LHCN-M2 (cell line): Measurements from ENCODE around the gene UCHL3. TPM values are rescaled to one million over a fixed set of nuclear protein-coding genes. Genes with fewer than 3 reads are reported as not detected.
A peak's percentile ranks its signal among the peaks of the same experiment; 100 is the strongest.

ENCODE experiments used
- DNase-seq: peaks from one replicate; pipeline ENCODE4 v3.0.0-alpha.2; 2012; ENCODE audit warnings: low read depth
- total RNA-seq: library from RNA; depleted of rRNA; stranded (reverse); fragments of >200 nt; gene quantifications from 2 replicates; pipeline ENCODE4 v1.2.3, GENCODE V29; 2014

Gene UCHL3
- total RNA-seq, 1 experiment from 2014 or later: 53.8 TPM

DNA sequence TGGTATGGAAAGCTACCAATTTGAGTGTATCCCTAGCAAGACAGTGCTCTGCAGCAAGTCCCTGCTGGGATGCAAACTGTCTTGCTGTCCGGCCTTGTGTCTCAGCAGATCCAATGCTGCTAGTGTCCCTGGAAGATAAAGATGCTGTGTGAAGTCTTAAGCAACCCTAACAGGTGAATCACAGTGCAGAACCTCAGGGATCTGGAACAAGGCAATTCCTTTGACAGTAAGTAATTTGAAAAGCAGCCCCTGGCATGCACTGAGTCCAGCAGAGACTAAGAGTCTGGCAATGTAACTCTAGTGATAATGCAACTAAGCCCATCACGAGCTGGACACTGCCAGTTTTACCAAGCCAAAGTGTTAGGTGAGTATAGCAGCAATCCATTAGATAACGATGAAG lies 1.7 kb upstream of the UCHL3 start:
- DNase-seq: no peak

DNA sequence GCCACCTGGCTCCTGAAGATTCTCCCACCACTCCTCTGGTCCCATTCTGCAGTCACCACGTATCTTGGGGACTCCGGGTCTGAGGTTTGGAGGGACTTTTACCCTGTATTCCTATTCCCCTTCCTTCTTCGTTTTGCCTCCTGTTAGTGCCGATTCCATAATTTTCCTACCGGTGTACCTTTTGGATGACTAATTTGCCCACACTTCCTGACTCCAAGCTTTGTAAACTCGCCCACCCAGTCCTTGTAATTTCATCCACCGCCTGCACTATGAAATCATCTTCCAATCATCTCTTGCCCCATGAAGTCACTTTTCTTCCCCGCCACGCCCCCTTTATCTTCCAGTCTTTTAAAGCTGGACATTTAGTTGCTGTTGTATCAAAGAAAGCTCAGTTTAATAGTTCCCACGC lies 572 bp downstream of the UCHL3 start:
- DNase-seq: peak; percentile 71

DNA sequence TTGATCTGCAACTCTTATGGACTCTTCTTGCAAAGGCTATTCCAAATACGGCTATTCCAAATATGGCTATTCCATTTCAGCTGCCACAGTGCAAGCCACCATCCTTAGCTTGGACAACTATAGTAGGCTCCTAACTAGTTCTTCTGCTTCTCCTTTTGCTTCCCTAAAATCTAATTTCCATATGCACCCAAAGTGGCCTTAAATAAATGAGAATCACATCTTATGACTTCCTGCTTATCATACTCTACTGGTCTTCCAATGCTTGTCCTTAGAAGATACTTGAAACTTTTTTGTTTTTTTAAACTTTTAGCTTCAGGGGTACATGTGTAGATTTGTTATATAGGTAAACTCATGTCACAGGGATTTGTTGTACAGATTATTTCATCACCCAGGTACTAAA lies 4.9 kb downstream of the UCHL3 start:
- DNase-seq: no peak

DNA sequence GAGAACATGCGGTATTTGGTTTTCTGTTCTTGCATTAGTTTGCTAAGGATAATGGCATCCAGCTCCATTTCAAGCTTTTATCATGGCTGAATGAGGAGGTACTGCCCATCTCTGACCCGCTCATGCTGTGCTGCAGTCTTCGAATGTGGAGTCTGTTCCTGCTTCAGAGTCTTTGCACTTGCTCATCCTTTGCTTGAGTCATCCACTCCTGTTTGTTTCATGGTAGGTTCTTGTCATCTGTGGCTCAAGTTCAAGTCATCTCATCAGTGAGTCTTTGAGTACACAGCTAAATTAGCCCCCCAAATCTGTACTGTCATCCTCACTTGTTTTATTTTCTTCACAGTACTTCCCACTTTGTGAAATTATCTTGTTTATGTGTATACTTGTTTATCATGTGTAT lies 5.4 kb downstream of the UCHL3 start:
- no peak for DNase-seq

DNA sequence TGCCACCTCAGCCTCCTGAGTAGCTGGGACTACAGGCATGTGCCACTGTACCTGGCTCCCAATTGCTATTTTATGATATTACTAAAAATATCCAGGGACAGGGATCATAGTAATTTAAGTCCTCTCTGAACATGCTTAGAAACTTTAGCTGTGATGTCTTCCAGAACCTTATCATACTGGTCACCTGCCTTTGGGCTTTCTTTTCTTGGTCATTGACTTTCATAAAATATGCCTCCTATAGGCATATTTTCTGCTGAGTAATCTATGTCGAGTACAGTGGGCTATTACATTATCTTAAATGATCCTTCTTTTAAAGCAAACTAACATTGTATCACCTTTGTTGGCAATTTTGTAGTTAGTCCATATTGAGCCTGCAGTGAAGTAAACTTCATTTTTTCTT lies 6.2 kb downstream of the UCHL3 start:
- DNase-seq: no peak

DNA sequence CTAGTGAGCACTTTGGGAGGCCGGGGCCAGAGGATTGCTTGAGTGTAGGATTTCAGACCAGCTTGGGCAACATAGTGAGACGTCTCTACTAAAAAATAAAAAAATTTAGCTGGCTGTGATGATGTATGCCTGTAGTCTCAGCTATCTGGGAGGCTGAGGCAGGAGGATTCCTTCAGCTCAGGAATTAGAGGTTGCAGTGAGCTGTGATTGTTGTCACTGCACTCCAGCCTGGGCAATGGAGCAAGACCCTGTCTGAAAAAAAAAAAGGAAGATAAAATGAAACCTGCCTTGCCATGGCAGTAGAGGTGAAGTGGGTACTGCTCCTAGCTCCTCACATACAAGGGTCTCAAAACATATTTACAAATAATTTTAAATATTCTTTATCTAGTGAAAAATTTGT lies 7.4 kb downstream of the UCHL3 start:
- no peak for DNase-seq

DNA sequence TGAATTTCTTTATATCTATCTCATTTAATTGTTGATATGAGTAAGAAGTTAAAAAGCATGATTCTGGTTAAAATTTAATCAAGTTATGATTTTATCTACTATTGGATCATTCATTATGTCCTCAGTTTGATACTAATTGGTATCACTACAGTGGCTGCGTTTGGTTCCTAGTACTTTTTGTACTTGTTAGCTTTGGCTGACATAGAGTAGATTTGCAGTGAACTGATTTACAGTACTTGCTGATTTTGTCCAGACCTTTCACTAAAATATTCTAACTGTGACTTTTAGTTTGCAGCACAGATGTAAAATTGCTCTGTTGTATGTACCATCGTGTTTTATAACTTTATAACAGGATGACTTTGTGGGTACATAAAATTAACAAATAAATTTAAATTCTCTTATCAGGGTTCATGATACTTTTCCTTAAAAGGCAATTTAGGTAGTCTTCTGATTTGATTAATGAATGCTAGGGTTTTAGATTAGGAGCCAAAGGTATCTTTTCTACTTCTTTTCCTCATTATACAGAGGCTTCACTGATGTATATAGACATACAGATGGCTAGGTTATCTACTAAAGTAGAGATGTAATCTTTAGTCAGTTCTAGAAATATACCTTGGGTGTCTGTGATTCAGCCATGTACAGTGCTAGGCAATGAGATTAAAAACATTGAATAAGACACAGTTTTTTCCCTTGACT lies 8.7 kb downstream of the UCHL3 start:
- DNase-seq: no peak

DNA sequence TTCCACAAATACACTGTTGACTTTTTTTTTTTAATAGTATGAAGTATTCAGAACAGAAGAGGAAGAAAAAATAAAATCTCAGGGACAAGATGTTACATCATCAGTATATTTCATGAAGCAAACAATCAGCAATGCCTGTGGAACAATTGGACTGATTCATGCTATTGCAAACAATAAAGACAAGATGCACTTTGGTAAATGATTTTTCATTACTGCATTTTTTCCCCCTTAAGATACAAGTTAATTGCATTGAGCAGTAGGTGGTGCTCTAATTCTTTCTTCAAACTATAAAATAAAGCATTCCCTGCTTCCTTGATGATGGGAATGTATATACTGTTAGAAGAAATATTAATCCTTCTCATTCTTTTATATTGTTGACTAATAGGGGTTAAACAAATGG lies 17.1 kb downstream of the UCHL3 start:
- DNase-seq: peak; percentile 53

DNA sequence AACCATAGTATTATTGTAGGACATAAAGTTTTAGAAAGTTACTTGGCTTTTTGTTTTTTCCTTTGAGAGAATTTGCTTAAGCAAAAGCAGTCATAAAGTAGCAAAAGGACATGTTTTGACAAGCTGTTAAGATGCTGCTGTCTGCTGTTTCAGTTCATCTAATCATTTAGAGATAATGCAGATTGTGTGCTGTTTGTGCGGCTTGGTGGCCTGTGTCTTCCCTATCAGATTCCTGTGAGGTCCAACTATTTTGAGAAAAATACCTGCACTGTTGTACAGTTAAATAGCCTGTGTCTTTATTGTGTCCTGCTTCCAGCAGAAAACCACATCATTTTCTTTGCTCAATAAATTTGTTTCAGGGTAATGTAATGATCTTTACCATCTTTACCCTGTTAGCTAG lies 20.0 kb downstream of the UCHL3 start:
- no peak for DNase-seq

DNA sequence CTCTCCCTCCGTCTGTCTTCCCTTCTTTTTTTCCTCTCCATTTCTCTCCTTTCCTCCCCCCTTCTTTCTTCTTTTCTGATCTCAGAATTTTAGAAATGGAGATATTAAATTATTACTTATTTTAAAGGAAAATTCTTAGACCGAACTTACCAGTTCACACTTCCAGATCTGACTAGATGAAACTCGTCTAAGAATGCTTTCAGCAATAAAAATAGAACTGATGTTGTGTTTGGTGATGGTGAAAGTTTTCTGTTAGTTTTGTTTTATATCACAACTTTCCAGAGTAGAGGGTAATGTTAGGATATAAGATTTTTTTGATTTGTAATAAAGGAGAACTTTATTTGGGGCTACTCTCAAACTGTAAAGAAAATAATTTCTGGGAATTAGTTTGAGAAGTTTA lies 29.9 kb downstream of the UCHL3 start:
- DNase-seq: no peak

DNA sequence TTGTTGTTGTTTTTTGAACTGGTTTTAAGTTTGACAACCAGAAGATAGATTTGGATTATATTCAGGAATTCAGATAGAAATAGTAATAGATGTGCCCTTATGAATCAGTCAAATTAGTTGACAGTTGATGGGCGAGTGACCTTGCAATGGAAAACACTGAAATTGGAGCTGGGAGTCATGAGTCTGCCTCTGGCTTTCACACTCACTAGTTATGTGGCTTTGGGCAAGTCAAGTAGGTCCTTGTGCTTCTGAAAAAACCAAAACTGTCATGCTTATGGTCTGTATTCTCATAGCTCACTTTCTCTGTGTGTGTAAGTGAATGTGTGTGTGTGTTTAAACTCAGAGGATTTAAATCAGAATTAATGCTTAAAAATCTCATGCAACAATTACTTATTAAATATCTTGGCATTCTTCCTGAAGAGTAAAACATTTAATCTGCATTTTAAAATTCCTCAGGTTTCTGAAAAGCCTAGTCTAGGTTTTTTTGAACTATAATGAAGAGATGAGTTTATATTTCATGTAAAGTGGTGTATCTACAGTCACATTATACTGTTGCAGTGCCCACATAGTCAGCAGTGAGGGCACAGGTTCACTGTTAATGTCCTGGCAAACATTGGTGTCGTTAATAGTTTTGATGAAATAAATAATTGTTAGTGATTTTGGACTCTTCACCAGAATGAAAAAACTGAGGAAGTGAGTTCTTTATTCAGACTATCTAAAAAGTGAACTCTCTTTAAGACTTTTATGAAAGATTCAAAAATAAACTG lies 32.5 kb downstream of the UCHL3 start:
- DNase-seq: no peak

DNA sequence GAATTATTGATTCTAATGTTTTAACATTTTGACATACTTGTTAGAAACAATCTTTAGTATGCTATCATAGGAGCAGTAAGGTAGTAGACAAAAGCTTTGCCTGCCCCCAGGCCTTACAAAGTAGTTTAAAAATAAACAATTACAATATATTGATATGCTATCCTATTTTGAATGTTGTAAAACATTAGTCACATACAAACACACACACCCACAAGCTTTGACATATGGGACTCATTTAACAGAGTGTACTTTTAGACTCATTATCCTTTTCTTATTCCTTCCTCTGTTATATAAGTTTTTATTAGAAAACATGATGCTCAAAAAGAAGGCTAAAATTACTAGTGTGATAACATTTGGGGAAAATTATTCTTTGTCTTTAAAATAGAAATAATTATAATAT lies 33.5 kb downstream of the UCHL3 start:
- DNase-seq: no peak

DNA sequence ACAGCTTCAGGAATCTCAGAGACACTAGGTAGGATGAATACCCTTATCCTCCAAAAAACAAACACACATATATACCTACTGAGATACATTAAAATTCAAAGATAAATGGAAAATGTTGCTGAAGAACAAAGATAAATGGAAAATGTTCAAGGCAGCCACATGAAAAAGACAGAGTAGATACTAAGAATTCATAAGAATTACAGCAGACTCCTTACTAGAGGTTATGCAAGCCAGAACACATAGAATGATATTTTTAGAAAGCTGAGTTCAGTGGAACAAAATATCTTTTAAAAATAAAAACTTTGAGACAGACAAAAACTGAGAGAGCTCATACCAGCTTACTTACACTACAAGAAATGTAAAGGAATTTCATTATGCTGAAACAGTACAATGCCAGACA lies 35.6 kb downstream of the UCHL3 start:
- no peak for DNase-seq

DNA sequence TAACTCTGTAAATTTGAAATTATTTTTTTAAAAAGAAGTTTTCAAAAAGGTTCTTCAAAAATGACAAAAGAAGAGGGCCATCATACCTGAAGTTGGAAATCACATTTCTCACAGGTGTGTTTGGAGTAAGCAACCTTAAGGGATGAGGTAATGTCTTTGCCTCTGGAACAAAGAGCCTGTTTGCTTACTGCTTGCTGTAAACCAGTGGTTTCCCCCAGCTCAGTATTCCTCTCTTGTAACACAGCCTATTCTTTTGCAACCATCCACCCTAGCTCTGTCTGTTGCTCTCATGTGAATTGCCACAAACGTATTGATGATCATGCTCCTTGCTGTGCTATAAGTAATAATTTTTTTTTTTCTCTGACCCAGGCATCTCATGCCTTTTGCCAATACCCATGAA lies 38.1 kb downstream of the UCHL3 start:
- DNase-seq: no peak

DNA sequence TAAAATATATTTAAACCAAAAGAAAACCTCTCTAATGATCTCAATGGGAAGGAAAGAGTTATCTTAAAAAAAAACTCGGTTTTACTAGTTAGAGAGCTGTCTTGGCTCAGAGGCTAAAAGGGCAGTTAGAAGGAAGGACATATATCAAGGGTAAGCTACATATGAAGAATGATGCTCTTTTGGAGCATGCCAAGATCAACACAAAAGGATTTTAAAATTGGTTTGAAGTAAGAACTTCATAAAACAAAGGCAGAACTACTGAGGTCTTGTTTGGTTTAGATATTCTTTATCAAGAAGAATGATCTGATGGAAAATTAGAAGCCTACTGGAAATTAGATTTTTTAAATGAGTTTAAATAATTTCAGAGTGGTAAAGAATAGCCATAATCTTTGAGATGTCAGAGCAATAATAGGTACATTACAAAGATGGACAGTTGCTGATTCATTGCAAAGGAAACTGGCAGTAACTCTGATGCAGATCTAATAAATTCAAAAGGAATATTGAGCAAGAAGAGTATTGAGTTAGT lies 47.1 kb downstream of the UCHL3 start:
- DNase-seq: no peak

DNA sequence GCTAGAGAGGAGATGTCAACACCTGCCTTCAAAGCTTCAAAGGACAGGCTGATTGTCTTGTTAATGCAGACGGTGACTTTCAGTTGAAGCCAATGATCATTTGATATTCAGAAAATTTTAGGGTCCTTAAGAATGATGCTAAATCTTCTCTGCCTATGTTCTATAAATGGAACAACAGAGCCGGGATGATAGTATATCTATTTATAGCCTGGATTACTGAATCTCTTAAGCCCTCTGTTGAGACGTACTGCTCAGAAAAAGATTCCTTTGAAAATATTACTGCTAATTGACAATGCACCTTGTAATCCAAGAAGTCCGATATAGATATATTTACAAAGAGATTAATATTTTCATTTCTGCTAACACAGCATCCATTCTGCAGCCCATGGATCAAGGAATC lies 50.8 kb downstream of the UCHL3 start:
- DNase-seq: no peak

DNA sequence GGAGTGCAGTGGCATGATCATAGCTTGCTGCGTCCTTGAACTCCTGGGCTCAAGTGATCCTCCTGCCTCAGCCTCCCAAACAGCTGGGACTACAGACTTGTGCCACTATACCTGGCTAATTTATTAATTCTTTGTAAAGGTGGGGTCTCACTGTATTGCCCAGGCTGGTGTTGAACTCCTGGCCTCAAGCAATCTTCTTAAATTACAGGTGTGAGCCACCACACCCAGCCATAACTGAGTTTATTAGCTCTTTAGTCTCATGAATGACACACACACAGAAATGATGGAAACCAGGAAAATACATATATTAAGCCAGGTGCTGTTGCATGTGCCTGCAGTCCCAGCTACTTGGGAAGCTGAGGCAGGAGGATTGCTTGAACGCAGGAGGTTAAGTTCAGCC lies 53.4 kb downstream of the UCHL3 start:
- DNase-seq: no peak

DNA sequence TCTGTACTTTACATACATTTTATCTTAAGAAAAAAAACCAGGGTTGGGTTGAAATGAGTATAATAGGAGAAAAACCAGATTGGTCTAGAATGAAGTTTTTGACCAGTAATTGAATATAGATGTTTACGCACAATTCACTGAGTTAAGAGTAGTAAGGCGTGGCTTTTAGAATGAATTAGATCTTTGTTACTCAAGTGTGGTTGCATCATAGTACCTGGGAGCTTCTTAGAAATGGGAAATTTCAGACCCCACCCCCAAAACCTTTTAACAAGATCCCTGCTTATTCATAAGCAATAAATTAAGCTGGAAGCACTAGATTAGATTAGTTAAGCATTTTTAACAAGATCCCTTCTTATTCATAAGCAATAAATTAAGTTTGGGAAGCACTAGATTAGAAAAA lies 57.9 kb downstream of the UCHL3 start:
- no peak for DNase-seq

DNA sequence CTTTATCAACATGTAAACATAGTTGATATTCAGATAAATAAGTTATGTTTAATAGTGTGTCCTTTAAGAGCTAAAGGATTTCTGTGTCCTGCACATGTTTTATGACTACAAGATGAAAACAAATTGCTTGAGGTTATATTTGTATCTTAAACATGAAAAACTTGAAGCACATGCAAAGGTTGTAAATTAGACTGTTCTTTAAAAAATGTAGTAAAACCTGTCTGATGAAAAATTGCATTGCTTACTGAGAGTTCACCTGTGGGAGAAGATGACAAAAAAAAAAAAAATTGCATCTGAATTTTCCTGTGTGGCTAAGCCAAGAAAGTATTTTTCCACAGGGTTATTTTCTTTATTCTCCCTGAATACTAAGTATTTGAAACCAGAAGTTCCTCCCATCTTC lies 60.9 kb downstream of the UCHL3 start:
- DNase-seq: no peak

DNA sequence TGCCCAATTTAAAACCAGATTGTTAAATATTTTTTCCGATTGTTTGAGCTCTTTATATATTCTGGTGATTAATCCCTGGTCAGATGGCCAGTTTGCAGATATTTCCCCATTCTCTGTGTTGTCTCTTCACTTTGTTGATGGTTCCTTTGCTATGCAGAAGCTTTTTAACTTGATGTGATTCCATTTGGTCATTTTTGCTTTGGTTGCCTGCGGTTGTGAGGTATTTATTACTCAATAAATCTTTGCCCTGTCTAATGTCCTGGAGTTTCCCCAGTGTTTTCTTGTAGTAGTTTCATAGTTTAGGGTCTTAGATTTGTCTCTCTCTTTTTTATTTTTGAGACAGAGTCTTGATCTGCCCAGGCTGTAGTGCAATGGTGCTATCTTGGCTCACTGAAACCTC lies 62.8 kb downstream of the UCHL3 start:
- DNase-seq: no peak

DNA sequence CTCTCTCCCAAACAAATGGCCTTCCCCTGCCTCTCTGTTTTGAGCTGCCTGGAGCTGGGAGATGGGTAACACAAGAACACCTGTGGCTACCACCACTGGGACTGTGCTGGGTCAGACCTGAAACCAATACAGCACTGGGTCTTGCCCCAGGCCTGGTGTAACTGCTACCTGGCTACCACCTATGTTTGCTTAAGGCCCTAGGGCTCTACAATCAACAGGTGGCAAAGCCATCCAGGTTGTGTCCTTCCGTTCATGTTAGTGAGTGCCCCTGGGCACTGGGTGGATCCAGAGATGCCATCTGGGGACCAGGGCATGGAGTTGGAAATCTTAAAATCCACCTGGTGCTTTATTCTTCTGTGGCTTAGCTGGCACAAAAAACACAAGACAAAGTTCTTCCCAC lies 67.6 kb downstream of the UCHL3 start:
- no peak for DNase-seq

DNA sequence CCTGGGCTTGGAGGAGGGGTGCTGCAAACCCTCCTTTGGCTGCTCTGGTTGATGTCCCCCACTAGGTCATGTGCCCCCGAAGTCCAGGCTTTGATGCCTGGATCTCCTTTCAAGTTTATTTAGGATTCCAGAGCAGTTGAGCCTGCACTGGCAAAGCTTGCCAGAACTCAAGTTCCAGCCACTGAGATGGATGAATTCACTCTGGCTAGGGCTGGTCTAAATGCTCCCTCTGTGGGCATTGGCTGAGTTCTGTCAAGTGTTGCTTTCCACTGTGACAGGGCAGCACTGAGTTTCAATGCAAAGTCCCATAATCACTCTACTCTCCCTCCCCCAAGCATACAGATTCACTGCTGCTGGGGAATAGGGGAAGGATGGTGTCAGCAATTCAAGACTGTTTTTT lies 68.7 kb downstream of the UCHL3 start:
- no peak for DNase-seq

DNA sequence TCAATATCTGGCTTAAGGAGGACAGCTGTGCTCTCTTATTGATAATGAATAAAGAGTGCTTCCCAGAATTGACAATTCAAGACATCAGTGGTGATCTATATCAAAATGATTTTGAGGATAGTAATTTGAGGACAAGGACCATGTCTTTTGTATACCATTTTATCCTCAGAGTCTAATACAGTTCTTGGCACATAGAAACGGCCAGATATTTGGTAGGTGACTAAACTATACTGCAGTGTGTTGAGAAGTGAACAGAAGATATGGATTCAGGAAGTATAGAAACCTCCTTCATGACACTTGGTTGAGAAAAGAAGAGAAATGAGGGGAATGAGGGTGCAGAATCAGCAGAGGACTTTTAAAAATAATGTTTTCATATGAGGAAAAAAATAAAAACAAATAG lies 70.4 kb downstream of the UCHL3 start:
- DNase-seq: no peak
